Measurements from ENCODE around the gene TANGO6.

TANGO6 gene

DNA sequence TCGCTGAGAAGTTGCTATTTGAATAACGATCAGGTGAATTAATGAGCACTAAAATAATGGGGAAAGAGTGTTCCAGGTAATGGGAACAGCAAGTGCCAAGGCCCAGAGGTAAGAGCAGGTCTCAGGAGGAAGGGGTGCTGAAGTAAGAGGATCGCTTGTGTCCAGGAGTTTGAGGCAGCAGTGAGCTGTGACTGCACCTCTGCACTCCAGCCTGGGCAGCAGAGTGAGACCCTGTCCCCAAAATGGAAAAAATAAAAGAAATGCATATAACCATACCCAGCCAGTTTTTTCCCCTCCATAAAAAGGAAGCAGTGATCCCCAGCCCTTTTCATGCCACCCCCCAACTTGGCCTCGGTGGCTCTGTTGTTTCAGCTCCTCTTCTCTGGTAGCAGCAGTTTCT lies 245.4 kb downstream of the TANGO6 start:
- in situ Hi-C loops (cut with HindIII; ENCODE audit: low sequenced_read_pairs) = no loop called here
- H3K4me3 ChIP-seq (ENCODE audit: low read depth, low read length) = no peak overlapping the region
- DNase-seq (ENCODE audit: low read depth, low spot score) = no peak
- no peak for TF ChIP-seq CTCF (IDR thresholded peaks at IDR 0.05; ENCODE audit: low read depth, low read length)

DNA sequence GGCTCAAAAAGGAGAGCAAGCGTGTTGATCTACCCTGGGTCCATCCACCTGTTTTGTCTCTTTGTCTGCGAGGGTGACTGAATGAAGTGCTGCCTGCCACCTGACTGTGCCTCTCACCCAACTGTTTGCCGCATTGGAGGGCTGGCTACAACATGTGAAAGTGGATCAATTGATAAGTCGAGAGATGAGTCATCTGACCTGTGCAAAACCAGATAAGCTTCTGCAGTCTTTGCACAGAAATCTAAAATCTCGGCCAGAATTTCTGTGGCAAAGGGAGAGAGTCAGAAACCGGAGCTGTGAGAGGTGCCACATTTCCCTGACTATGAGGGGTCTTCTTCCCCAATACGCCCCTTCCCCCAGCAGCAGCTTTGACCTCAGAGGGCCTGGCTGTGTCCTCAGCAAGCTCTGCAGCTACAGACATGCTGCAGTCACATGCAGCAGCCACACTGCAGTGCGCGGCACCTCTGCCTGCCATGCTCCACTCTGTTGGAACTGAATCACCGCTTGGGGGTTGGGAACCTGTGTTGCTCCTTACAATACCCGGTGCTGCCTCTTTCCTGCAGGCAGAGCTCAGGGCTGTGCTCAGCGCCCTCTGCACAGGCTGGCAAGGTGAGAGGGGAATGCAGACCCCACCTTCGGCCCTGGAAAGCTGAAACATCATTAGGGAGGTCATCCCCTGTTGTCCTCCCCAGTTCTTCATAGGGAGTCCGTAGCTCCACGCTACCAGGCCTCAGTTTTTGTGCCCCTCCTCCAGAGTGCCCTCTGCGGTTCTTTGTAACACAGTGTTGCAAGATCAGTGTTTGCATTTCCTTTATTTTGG lies 246.0 kb downstream of the TANGO6 start:
- in situ Hi-C loops (cut with HindIII; ENCODE audit: low sequenced_read_pairs) = no loop called here
- no peak for TF ChIP-seq CTCF (IDR thresholded peaks at IDR 0.05; ENCODE audit: low read depth, low read length)
- DNase-seq (ENCODE audit: low read depth, low spot score) = no peak
- no peak overlapping the region for H3K4me3 ChIP-seq (ENCODE audit: low read depth, low read length)

DNA sequence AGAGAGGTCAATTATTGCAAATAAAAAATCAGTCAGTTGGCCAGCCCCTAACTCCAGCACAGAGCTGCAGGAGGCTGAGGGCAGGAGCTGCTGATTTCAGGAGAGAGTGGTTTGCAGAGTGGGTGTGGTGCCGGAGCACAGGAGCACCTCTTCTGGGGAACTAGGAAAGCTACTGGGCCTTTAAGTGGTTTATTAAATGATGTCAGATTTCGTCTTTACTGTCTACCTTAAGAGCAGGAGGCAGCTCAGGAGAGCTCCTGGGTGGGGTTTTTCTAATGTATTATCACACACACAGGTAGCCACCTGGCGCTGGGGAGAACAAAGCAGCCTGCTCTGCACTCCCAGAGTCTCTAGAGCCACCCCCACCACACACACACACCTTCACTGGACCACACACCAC lies 250.6 kb downstream of the TANGO6 start:
- no peak for DNase-seq (ENCODE audit: low read depth, low spot score)
- TF ChIP-seq CTCF (IDR thresholded peaks at IDR 0.05; ENCODE audit: low read depth, low read length) = no peak
- H3K4me3 ChIP-seq (ENCODE audit: low read depth, low read length) = no peak overlapping the region
- in situ Hi-C loops (cut with HindIII; ENCODE audit: low sequenced_read_pairs) = no loop called here

- DNase-seq (ENCODE audit: low read depth, low spot score) = no peak
- in situ Hi-C loops (cut with HindIII; ENCODE audit: low sequenced_read_pairs) = no loop called here
- H3K4me3 ChIP-seq (ENCODE audit: low read depth, low read length) = no peak overlapping the region
- no peak for TF ChIP-seq CTCF (IDR thresholded peaks at IDR 0.05; ENCODE audit: low read depth, low read length)
These were observed 251.2 kb downstream of the TANGO6 start for GRCh38 chr16:69094501-69094900.

DNA sequence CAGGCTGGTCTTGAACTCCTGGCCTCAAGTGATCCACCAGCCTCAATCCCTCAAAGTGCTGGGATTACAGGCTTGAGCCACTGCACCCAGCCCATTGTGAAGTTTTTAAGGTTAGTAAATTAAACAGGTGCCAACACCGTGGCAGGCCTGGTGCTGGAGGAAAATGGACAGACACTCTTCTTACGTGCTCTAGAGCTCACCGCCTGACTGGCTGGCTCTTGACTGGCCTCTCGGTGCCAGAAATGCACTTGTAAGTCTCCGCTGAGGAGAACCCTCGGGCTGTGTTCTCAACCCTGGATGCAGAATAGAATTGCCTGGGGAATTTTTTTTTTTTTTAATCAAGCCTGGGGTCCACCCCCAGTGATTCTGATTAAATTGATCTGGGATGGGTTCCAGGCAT lies 251.9 kb downstream of the TANGO6 start:
- DNase-seq (ENCODE audit: low read depth, low spot score) = no peak
- no peak overlapping the region for H3K4me3 ChIP-seq (ENCODE audit: low read depth, low read length)
- no peak for TF ChIP-seq CTCF (IDR thresholded peaks at IDR 0.05; ENCODE audit: low read depth, low read length)
- in situ Hi-C loops (cut with HindIII; ENCODE audit: low sequenced_read_pairs) = no loop called here

DNA sequence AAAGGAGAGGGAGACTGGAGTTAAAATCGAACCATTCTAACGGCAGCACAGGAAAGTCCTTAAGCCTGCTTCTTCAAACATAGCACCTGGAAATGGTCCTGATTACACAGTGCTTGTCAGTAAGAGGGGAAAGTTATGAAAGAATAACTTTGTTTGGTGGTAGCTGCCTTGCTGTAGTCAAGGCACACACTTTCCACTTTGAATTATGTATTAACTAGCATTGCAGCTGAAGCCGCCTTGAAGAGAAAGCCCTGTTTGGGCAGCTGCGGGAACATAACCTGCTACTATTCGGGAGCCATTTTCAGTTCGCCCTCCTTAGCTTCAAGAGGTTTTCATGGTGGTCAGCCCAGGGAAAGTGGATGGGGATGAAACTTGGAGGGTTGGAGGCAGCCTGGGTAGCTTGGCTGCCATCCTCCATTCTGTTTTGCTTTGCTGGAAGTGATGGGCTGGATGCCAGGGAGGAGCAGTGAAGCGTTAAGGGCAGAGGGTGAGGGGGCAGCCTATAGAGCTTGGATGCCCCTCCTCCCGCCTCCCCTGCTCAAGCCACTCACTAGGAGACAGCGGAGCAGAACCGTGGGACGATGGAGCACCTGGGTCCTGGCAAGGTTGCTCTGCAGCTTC lies 256.9 kb downstream of the TANGO6 start:
- no peak for DNase-seq (ENCODE audit: low read depth, low spot score)
- in situ Hi-C loops (cut with HindIII; ENCODE audit: low sequenced_read_pairs) = no loop called here
- TF ChIP-seq CTCF (IDR thresholded peaks at IDR 0.05; ENCODE audit: low read depth, low read length) = no peak
- H3K4me3 ChIP-seq (ENCODE audit: low read depth, low read length) = peak overlapping the region; percentile 12

All from astrocyte of the spinal cord (primary cell).